HEK293 (cell line): Measurements from ENCODE around the gene GGA1.

ENCODE experiments used
- PBX3 ChIP-seq: sonication (generic); formaldehyde crosslinking; IDR thresholded peaks from 2 replicates; pipeline ENCODE4 v1.8.1; 2022; ENCODE audit warnings: mild to moderate bottlenecking, moderate library complexity, missing genetic modification reagents
- ZBTB7A ChIP-seq: fragments of 450-650 bp; formaldehyde crosslinking; IDR thresholded peaks from 2 replicates; pipeline ENCODE4 v1.5.1; 2016; ENCODE audit warnings: low read depth, missing biosample characterization, missing genetic modification characterization
- ZNF202 ChIP-seq: fragments of 450-650 bp; formaldehyde crosslinking; IDR thresholded peaks from 2 replicates; pipeline ENCODE4 v1.5.1; 2016; ENCODE audit warnings: missing biosample characterization, missing genetic modification characterization, borderline replicate concordance
- ZNF510 ChIP-seq: fragments of 450-650 bp; formaldehyde crosslinking; IDR thresholded peaks from 2 replicates; pipeline ENCODE4 v1.5.1; 2018; ENCODE audit warnings: mild to moderate bottlenecking, missing genetic modification characterization, missing biosample characterization; ENCODE audit not compliant: insufficient replicate concordance
- ZNF747 ChIP-seq: fragments of 450-650 bp; formaldehyde crosslinking; IDR thresholded peaks from 2 replicates; pipeline ENCODE4 v1.5.1; 2016; ENCODE audit warnings: missing biosample characterization, missing genetic modification characterization
- TF ChIP-seq, protein P1 (sequence below): fragments of 450-650 bp; formaldehyde crosslinking; IDR thresholded peaks from 2 replicates; pipeline ENCODE4 v1.5.1; 2016; ENCODE audit warnings: missing biosample characterization, missing genetic modification characterization
- TF ChIP-seq, protein P2 (sequence below): fragments of 450-650 bp; formaldehyde crosslinking; IDR thresholded peaks from 2 replicates; pipeline ENCODE4 v1.5.1; 2016; ENCODE audit warnings: missing biosample characterization, missing genetic modification characterization
- TF ChIP-seq, protein P3 (sequence below): fragments of 450-650 bp; formaldehyde crosslinking; IDR thresholded peaks from 2 replicates; pipeline ENCODE4 v1.5.1; 2016; ENCODE audit warnings: missing biosample characterization, missing genetic modification characterization
- TF ChIP-seq, protein P4 (sequence below): IDR thresholded peaks from 2 replicates; pipeline ENCODE4 v1.6.1; 2011; ENCODE audit warnings: mild to moderate bottlenecking, low read depth, low read length, borderline replicate concordance

DNA sequence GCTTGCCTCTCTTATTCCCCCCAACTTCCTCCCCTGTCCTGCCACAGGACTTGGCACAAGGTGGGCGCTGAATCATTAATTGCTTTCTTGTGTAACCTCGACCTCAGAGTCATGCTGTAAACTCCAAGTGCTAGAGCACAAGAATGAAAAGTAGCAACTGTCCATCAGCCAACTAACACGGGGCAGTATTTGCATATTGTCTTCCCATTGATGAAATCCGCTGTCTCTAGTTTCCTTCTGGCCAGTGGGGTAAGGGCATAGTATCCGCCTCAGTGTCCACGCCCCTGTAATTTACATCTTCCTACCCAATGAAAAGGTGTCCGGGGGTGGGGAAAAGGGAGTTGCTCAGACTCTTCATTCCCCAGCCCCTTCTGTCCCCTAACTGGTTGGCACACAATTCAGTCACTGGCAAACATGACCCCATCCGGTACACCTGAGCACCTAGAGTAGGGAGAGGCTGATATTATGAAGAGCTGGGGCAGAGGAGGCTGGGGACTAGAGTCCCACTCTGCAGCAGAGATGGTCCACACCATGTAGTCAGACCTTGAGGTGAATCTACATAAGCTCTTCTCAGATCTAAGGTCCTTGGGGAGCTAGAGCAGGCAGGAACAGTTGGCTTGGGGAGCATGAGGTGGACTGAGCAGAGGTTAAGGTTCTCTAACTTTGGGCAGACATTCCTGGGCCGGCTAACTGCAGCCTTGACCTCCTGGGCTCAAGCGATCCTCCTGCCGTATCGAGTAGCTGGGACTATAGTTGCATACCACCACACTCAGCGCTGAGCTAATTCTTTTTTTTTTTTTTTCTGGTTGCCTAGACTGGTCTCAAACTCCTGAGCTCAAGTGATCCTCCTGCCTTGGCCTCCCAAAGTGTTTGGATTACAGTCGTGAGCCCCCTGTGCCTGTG is 6.8 kb upstream of the GGA1 start:
- TF ChIP-seq, protein P1, sequence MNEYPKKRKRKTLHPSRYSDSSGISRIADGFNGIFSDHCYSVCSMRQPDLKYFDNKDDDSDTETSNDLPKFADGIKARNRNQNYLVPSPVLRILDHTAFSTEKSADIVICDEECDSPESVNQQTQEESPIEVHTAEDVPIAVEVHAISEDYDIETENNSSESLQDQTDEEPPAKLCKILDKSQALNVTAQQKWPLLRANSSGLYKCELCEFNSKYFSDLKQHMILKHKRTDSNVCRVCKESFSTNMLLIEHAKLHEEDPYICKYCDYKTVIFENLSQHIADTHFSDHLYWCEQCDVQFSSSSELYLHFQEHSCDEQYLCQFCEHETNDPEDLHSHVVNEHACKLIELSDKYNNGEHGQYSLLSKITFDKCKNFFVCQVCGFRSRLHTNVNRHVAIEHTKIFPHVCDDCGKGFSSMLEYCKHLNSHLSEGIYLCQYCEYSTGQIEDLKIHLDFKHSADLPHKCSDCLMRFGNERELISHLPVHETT (tag by site-specific recombination) = no peak
- TF ChIP-seq ZNF202 (tag by site-specific recombination) = no peak
- TF ChIP-seq PBX3 (CRISPR knock-in tag) = no peak
- TF ChIP-seq, protein P2, sequence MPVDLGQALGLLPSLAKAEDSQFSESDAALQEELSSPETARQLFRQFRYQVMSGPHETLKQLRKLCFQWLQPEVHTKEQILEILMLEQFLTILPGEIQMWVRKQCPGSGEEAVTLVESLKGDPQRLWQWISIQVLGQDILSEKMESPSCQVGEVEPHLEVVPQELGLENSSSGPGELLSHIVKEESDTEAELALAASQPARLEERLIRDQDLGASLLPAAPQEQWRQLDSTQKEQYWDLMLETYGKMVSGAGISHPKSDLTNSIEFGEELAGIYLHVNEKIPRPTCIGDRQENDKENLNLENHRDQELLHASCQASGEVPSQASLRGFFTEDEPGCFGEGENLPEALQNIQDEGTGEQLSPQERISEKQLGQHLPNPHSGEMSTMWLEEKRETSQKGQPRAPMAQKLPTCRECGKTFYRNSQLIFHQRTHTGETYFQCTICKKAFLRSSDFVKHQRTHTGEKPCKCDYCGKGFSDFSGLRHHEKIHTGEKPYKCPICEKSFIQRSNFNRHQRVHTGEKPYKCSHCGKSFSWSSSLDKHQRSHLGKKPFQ (tag by site-specific recombination) = no peak
- no peak for TF ChIP-seq ZNF747 (tag by site-specific recombination)
- TF ChIP-seq, protein P3, sequence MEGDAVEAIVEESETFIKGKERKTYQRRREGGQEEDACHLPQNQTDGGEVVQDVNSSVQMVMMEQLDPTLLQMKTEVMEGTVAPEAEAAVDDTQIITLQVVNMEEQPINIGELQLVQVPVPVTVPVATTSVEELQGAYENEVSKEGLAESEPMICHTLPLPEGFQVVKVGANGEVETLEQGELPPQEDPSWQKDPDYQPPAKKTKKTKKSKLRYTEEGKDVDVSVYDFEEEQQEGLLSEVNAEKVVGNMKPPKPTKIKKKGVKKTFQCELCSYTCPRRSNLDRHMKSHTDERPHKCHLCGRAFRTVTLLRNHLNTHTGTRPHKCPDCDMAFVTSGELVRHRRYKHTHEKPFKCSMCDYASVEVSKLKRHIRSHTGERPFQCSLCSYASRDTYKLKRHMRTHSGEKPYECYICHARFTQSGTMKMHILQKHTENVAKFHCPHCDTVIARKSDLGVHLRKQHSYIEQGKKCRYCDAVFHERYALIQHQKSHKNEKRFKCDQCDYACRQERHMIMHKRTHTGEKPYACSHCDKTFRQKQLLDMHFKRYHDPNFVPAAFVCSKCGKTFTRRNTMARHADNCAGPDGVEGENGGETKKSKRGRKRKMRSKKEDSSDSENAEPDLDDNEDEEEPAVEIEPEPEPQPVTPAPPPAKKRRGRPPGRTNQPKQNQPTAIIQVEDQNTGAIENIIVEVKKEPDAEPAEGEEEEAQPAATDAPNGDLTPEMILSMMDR (tag by site-specific recombination) = no peak
- TF ChIP-seq ZBTB7A = no peak
- TF ChIP-seq ZNF510 (tag by site-specific recombination) = no peak
- TF ChIP-seq, protein P4, sequence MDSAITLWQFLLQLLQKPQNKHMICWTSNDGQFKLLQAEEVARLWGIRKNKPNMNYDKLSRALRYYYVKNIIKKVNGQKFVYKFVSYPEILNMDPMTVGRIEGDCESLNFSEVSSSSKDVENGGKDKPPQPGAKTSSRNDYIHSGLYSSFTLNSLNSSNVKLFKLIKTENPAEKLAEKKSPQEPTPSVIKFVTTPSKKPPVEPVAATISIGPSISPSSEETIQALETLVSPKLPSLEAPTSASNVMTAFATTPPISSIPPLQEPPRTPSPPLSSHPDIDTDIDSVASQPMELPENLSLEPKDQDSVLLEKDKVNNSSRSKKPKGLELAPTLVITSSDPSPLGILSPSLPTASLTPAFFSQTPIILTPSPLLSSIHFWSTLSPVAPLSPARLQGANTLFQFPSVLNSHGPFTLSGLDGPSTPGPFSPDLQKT = no peak
